K562 (cell line): ENCODE results near the gene RFNG. TPM values are rescaled to one million over a fixed set of nuclear protein-coding genes. Genes with fewer than 3 reads are reported as not detected.

Experiments used
- FOXP1 ChIP-seq: sonication (generic); formaldehyde crosslinking; IDR thresholded peaks from 2 replicates; pipeline ENCODE4 v1.8.0; 2022; ENCODE audit warnings: mild to moderate bottlenecking, missing genetic modification reagents
- KDM5B ChIP-seq: fragments of 200-600 bp; sonication (generic); IDR thresholded peaks from 2 replicates; pipeline ENCODE4 v1.6.1; 2012; ENCODE audit warnings: low read depth, mild to moderate bottlenecking, moderate library complexity, low read length, control low read depth, inconsistent platforms; ENCODE audit not compliant: insufficient replicate concordance
- KLF16 ChIP-seq: IDR thresholded peaks from 2 replicates; pipeline ENCODE4 v1.6.1; 2016; ENCODE audit warnings: antibody characterized with exemption
- MTA1 ChIP-seq: fragments of 450-650 bp; IDR thresholded peaks from 2 replicates; pipeline ENCODE4 v1.6.1; 2017; ENCODE audit warnings: borderline replicate concordance
- NCOA2 ChIP-seq, 2 experiments: fragments of 450-650 bp; IDR thresholded peaks; 2 replicates each; pipeline ENCODE4 v1.6.1; 2018; ENCODE audit warnings: mild to moderate bottlenecking in 2 of 2, moderate library complexity in 1 of 2; ENCODE audit not compliant: partially characterized antibody in 2 of 2
- POLR2G ChIP-seq: fragments of 200-400 bp; formaldehyde crosslinking; IDR thresholded peaks from 2 replicates; pipeline ENCODE4 v1.6.1; 2017; ENCODE audit warnings: low read depth, mild to moderate bottlenecking, antibody characterized with exemption, low read length, moderate library complexity
- RAD21 ChIP-seq, 2 experiments: fragments of 250-450 bp in 1 of 2; fragments of 450-650 bp in 1 of 2; sonication (Bioruptor Pico) in 1 of 2; formaldehyde crosslinking in 1 of 2; IDR thresholded peaks in 1 of 2; conservative IDR thresholded peaks in 1 of 2; 2 replicates each; pipeline versions ENCODE4 v1.4.0 to v1.8.0; 2020 to 2022; ENCODE audit warnings: mild to moderate bottlenecking in 2 of 2, moderate library complexity in 1 of 2
- SAFB ChIP-seq: fragments of 200-400 bp; formaldehyde crosslinking; IDR thresholded peaks from 2 replicates; pipeline ENCODE4 v1.6.1; 2017; ENCODE audit warnings: low read depth, low read length, borderline replicate concordance
- SAFB2 ChIP-seq: fragments of 200-400 bp; formaldehyde crosslinking; IDR thresholded peaks from 2 replicates; pipeline ENCODE4 v1.6.1; 2018; ENCODE audit warnings: borderline replicate concordance, low read length, low read depth, moderate library complexity; ENCODE audit not compliant: severe bottlenecking
- ZNF24 ChIP-seq: fragments of 450-650 bp; IDR thresholded peaks from 2 replicates; pipeline ENCODE4 v1.6.1; 2016
- ZNF274 ChIP-seq: IDR thresholded peaks from 2 replicates; pipeline ENCODE4 v1.6.1; 2011; ENCODE audit warnings: low read depth, mild to moderate bottlenecking, low read length, moderate library complexity, borderline replicate concordance
- ZNF717 ChIP-seq: fragments of 250-450 bp; sonication (Bioruptor Pico); IDR thresholded peaks from 2 replicates; pipeline ENCODE4 v1.5.0; 2021
- polyA plus RNA-seq, 8 experiments: library from polyadenylated mRNA; depleted of rRNA in 4 of 8; stranded (reverse) in 5 of 8; unstranded in 3 of 8; fragments of >200 nt; fragmentation: Nextera tagmentation in 2 of 8; fragmentation: Illumina TruSeq in 1 of 8; extraction: Ambion mirVana in 2 of 8; extraction: Trizol in 1 of 8; gene quantifications; 2 replicates each; pipeline versions ENCODE4 v1.2.1 to v1.2.3, GENCODE V29; 2011 to 2014; ENCODE audit warnings: inconsistent platforms in 1 of 8, missing spikeins in 1 of 8
- total RNA-seq, 7 experiments: library from RNA; depleted of rRNA in 6 of 7; stranded (reverse); fragments of >200 nt in 6 of 7; fragmentation: Illumina TruSeq in 2 of 7; extraction: Trizol in 2 of 7; gene quantifications; 2 replicates each; pipeline versions ENCODE4 v1.2.1 to v1.2.3, GENCODE V29; 2011 to 2021; ENCODE audit warnings: low replicate concordance in 1 of 7
- TF ChIP-seq, protein P1 (sequence below): fragments of 250-450 bp; sonication (Bioruptor Pico); IDR thresholded peaks from 2 replicates; pipeline ENCODE4 v1.4.0; 2020; ENCODE audit warnings: borderline replicate concordance
- TF ChIP-seq, protein P2 (sequence below): fragments of 250-450 bp; sonication (Bioruptor Pico); IDR thresholded peaks from 2 replicates; pipeline ENCODE4 v1.4.0; 2020
- TF ChIP-seq, protein P3 (sequence below): IDR thresholded peaks from 2 replicates; pipeline ENCODE4 v1.6.1; 2014; ENCODE audit warnings: antibody characterized with exemption
- TF ChIP-seq, protein P4 (sequence below): fragments of 200-800 bp; sonication (Bioruptor generic); IDR thresholded peaks from 2 replicates; pipeline ENCODE4 v1.6.1; 2017; ENCODE audit warnings: missing genetic modification characterization, missing compliant biosample characterization

Gene RFNG
- total and polyA plus RNA-seq, 9 of the 15 experiments (the other 6 are each of a cell fraction or from before 2014, with no cell fraction given), result 0.32 to 32.8 (median 9.5) TPM

DNA sequence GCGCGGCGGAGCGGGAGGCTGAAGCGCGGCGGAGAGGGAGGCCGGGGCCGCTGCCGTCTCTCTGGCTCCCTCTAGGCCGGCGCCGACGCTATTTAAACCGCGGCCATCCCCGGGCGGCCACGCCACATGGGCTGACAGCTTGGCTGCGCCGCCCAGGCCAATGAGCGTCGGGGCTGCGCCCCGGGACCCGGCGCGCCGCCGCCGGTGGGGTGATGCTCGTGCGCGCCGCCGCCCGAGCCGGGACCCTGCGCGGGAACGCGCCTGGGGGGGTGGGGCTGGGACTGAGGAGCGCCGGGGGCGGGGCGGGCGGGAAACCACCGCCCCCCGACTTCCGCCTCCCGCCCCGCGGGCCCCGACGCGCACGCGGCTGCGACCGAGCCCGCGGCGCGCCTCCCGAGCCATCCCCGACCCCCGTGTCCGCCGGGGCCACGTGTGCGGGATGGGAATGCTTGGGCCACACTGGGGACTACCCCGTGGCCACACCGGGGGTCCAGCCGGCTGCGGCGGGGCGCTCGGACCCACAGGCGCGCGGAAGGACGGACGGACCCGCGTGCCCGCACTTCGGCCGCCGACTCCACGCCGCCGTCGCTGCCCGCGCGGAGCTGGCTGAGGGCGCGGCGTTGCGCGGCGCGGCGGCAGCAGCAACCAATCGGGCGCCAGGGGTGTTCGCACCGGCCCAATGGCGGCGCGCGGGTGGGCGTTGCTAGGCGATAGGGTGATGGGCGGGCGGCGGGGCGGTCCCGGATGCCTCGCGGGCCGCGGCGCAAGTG, 46.7 kb upstream of the RFNG start, which contains the start of gene FASN (continued):
- TF ChIP-seq, protein P1, sequence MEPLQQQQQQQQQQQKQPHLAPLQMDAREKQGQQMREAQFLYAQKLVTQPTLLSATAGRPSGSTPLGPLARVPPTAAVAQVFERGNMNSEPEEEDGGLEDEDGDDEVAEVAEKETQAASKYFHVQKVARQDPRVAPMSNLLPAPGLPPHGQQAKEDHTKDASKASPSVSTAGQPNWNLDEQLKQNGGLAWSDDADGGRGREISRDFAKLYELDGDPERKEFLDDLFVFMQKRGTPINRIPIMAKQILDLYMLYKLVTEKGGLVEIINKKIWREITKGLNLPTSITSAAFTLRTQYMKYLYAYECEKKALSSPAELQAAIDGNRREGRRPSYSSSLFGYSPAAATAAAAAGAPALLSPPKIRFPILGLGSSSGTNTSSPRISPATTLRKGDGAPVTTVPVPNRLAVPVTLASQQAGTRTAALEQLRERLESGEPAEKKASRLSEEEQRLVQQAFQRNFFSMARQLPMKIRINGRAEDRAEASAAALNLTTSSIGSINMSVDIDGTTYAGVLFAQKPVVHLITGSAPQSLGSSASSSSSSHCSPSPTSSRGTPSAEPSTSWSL, result peak; percentile 52; the same call in 1 of the 2 replicates
- no peak; the same call in 1 of the 2 replicates for TF ChIP-seq ZNF274
- TF ChIP-seq SAFB2, result no peak
- TF ChIP-seq KDM5B, result peak; percentile 98
- TF ChIP-seq, protein P2, sequence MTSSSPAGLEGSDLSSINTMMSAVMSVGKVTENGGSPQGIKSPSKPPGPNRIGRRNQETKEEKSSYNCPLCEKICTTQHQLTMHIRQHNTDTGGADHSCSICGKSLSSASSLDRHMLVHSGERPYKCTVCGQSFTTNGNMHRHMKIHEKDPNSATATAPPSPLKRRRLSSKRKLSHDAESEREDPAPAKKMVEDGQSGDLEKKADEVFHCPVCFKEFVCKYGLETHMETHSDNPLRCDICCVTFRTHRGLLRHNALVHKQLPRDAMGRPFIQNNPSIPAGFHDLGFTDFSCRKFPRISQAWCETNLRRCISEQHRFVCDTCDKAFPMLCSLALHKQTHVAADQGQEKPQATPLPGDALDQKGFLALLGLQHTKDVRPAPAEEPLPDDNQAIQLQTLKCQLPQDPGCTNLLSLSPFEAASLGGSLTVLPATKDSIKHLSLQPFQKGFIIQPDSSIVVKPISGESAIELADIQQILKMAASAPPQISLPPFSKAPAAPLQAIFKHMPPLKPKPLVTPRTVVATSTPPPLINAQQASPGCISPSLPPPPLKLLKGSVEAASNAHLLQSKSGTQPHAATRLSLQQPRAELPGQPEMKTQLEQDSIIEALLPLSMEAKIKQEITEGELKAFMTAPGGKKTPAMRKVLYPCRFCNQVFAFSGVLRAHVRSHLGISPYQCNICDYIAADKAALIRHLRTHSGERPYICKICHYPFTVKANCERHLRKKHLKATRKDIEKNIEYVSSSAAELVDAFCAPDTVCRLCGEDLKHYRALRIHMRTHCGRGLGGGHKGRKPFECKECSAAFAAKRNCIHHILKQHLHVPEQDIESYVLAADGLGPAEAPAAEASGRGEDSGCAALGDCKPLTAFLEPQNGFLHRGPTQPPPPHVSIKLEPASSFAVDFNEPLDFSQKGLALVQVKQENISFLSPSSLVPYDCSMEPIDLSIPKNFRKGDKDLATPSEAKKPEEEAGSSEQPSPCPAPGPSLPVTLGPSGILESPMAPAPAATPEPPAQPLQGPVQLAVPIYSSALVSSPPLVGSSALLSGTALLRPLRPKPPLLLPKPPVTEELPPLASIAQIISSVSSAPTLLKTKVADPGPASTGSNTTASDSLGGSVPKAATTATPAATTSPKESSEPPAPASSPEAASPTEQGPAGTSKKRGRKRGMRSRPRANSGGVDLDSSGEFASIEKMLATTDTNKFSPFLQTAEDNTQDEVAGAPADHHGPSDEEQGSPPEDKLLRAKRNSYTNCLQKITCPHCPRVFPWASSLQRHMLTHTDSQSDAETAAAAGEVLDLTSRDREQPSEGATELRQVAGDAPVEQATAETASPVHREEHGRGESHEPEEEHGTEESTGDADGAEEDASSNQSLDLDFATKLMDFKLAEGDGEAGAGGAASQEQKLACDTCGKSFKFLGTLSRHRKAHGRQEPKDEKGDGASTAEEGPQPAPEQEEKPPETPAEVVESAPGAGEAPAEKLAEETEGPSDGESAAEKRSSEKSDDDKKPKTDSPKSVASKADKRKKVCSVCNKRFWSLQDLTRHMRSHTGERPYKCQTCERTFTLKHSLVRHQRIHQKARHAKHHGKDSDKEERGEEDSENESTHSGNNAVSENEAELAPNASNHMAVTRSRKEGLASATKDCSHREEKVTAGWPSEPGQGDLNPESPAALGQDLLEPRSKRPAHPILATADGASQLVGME (CRISPR knock-in tag), result peak; percentile 67; the same call in 1 of the 2 replicates
- no peak for TF ChIP-seq NCOA2 (IDR thresholded peaks at IDR 0.05; ENCODE audit: partially characterized antibody in 2 of 2)
- TF ChIP-seq KLF16, result no peak
- peak; percentile 93 for TF ChIP-seq POLR2G
- TF ChIP-seq, protein P3, sequence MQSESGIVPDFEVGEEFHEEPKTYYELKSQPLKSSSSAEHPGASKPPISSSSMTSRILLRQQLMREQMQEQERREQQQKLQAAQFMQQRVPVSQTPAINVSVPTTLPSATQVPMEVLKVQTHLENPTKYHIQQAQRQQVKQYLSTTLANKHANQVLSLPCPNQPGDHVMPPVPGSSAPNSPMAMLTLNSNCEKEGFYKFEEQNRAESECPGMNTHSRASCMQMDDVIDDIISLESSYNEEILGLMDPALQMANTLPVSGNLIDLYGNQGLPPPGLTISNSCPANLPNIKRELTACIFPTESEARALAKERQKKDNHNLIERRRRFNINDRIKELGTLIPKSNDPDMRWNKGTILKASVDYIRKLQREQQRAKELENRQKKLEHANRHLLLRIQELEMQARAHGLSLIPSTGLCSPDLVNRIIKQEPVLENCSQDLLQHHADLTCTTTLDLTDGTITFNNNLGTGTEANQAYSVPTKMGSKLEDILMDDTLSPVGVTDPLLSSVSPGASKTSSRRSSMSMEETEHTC, result no peak
- TF ChIP-seq RAD21 (CRISPR knock-in tag; conservative IDR thresholded peaks at IDR 0.05 in 1 of 2, IDR thresholded peaks at IDR 0.05 in 1 of 2), result peak; percentile 22 to 42; a peak in 3 of 4 replicates
- TF ChIP-seq, protein P4, sequence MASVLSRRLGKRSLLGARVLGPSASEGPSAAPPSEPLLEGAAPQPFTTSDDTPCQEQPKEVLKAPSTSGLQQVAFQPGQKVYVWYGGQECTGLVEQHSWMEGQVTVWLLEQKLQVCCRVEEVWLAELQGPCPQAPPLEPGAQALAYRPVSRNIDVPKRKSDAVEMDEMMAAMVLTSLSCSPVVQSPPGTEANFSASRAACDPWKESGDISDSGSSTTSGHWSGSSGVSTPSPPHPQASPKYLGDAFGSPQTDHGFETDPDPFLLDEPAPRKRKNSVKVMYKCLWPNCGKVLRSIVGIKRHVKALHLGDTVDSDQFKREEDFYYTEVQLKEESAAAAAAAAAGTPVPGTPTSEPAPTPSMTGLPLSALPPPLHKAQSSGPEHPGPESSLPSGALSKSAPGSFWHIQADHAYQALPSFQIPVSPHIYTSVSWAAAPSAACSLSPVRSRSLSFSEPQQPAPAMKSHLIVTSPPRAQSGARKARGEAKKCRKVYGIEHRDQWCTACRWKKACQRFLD, result peak; percentile 95
- no peak for TF ChIP-seq ZNF717 (CRISPR knock-in tag)
- peak; percentile 68 for TF ChIP-seq SAFB
- TF ChIP-seq ZNF24, result peak; percentile 47; the same call in 1 of the 2 replicates
- peak; percentile 69; the same call in 1 of the 2 replicates for TF ChIP-seq FOXP1 (CRISPR knock-in tag)
- TF ChIP-seq MTA1, result 0 out of 2 replicates have a peak, but pooled peaks have one; percentile 41
